ENCODE data around the gene UTP25. TPM values are rescaled to one million over a fixed set of nuclear protein-coding genes. Genes with fewer than 3 reads are reported as not detected.

Gene UTP25
- total RNA-seq, 1 experiment from 2014 or later: 9.5 TPM

- DNase-seq (ENCODE audit: low read depth, low spot score): no peak
- H3K27ac ChIP-seq (ENCODE audit: low read length): no peak overlapping the region
- intact Hi-C loops (cut with micrococcal nuclease; ENCODE audit: unreplicated experiment): loop anchor here (5.0 kb wide), 1 partner anchor 116 kb away; no protein-coding TSS in a partner anchor
- TF ChIP-seq CTCF (IDR thresholded peaks at IDR 0.05): no peak
- H3K9me3 ChIP-seq (ENCODE audit: control insufficient read depth, insufficient read depth, low read depth, low read length): no peaks in the 10 kb centered on the region
- ChIA-PET CTCF (no interaction called here), POLR2A (no interaction called here)
- no peaks in the 10 kb centered on the region for H3K36me3 ChIP-seq (ENCODE audit: control insufficient read depth, insufficient read depth, low read length)
- peaks cover 2% of the 10 kb centered on the region; the same call in 1 of the 2 replicates for H3K27me3 ChIP-seq (ENCODE audit: control insufficient read depth, insufficient read depth, low read length)
- H3K4me3 ChIP-seq (ENCODE audit: low read depth in 2 of 2, low read length in 2 of 2): no peak overlapping the region
- no peaks in the 10 kb centered on the region; the same call in 1 of the 2 replicates for H3K4me1 ChIP-seq (ENCODE audit: control insufficient read depth, insufficient read depth, low read length)
- in situ Hi-C loops (cut with HindIII; ENCODE audit: low pct_unique_long_range_greater_than_20kb, low sequenced_read_pairs): no loop called here
- no TSS peak for BruUV-seq (replicated peaks)
- ATAC-seq: no peak
Measured at GRCh38 chr1:209876078-209876800, 48.5 kb downstream of the UTP25 start.

GRCh38 chr1:209877087-209877764, 49.5 kb downstream of the UTP25 start:
- POLR2A ChIA-PET: no interaction called here
- BruUV-seq (replicated peaks): no TSS peak

More at GRCh38 chr1:209877087-209877764, 49.5 kb downstream of the UTP25 start:
- Histone ChIP-seq H3K9me3 (ENCODE audit: control insufficient read depth, insufficient read depth, low read depth, low read length) (no peaks in the 10 kb centered on the region), H3K4me3 (ENCODE audit: low read depth in 2 of 2, low read length in 2 of 2) (no peak overlapping the region), H3K27me3 (ENCODE audit: control insufficient read depth, insufficient read depth, low read length) (peaks cover 2% of the 10 kb centered on the region; the same call in 1 of the 2 replicates), H3K27ac (ENCODE audit: low read length) (no peak overlapping the region), H3K4me1 (ENCODE audit: control insufficient read depth, insufficient read depth, low read length) (no peaks in the 10 kb centered on the region; the same call in 1 of the 2 replicates), H3K36me3 (ENCODE audit: control insufficient read depth, insufficient read depth, low read length) (no peaks in the 10 kb centered on the region)
- TF ChIP-seq POLR2AphosphoS5 (IDR thresholded peaks at IDR 0.05; ENCODE audit: low read depth, low read length) (no peak), REST (IDR thresholded peaks at IDR 0.05; ENCODE audit: insufficient read depth in 1 of 2, low read depth in 2 of 2, low read length in 1 of 2) (no peak), CTCF (IDR thresholded peaks at IDR 0.05) (no peak), SIN3A (IDR thresholded peaks at IDR 0.05; ENCODE audit: borderline replicate concordance, insufficient read depth, low read depth, low read length) (no peak)
- in situ Hi-C loops (cut with HindIII; ENCODE audit: low pct_unique_long_range_greater_than_20kb, low sequenced_read_pairs): no loop called here
- CTCF ChIA-PET: no interaction called here
- no peak for DNase-seq (ENCODE audit: low read depth, low spot score)
- intact Hi-C loops (cut with micrococcal nuclease; ENCODE audit: unreplicated experiment): loop anchor here (5.0 kb wide), 1 partner anchor 115 kb away; no protein-coding TSS in a partner anchor
- ATAC-seq: no peak

All from Panc1 (cell line).